NAMALWA (cell line): ENCODE data around the gene GRN.
"Not testable (repeated sequence)": the region's sequence is repeated elsewhere in the genome, so short reads cannot be mapped to it uniquely, and the experiment has no call there.

ENCODE experiments used
- DNase-seq: peaks from one replicate; pipeline ENCODE4 v3.0.0-alpha.2; 2015; ENCODE audit warnings: low spot score

GRN gene

GRCh38 chr17:44361292-44362260 lies 16.5 kb downstream of the GRN start:
- DNase-seq = no peak

- DNase-seq = no peak
These were observed 17.4 kb downstream of the GRN start for GRCh38 chr17:44362459-44362948.

DNA sequence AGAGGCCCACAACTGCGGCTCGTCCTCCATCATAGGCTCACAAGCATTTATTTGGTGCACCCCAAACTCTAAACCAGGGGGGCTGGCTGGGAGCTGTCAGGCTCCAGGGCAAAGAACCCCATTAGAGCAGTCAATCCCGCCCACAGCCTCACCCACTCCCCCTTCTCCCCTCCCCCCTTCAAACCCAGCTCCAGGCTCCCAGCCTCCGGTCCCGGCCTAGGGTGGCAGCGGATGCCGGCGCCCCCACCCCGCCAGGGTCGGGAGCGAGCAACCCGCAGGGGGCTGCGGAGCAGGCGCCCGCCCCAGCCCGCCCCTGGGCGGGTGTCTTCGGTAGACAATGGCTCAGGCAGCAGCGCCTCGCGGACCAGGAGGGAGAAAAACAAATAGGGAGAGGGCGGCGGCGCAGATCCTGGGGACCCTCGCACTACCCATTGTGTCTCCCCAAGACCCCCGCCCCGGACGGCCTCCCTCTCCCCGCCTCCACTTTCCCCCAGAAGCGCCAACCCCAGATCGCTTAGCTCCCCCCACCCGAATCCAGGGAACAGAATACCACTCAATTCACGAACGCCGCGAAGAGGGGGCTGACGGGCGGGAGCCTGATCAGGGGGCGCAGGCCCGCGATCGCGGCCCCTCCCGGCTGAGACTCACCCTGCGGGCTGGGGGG lies 18.0 kb downstream of the GRN start:
- no peak for DNase-seq

- peak; percentile 62 for DNase-seq
These were observed 18.6 kb downstream of the GRN start, which contains the start of gene FAM171A2 for GRCh38 chr17:44363613-44364159. Gene FAM171A2, minus strand, starts transcription at chr17:44363853. Its CDS starts 139 bp downstream, at chr17:44363714.

- not testable (repeated sequence) for DNase-seq
These were observed 19.9 kb downstream of the GRN start for GRCh38 chr17:44365051-44365450.

DNA sequence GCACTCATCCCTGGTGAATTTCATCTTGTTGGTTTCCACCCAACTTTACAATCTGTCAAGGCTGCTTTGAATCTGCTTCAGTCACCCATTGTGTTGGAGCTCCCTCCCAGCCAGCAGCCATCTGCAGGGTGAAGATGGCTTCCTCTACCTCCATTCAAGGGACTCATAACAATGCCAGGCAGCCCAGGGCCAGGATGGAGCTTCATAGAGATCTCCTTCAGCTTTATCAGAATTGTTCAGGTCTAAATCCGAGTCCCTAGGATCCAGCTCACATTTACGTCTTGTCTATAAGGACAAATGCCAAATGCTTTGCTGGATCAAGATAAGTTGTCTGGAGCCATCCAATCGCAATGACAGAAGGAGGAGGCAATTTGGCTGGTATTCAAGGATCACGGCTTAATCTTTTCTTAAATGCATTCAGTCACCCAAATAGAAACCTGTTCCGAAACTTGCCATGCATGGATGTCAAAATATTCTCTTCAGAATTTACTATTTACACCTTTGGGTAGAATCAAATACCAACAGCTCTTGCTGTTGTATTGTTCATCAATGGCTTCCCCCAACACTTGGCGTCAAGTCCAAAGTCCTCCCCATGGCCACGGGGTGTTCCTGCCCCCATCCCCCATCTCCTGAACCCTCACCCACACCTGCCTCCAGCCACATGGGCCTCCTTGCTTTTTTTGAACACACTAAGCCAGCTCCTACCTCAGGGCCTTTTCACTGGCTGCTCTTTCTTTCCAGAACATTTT lies 22.3 kb downstream of the GRN start:
- no peak for DNase-seq

DNA sequence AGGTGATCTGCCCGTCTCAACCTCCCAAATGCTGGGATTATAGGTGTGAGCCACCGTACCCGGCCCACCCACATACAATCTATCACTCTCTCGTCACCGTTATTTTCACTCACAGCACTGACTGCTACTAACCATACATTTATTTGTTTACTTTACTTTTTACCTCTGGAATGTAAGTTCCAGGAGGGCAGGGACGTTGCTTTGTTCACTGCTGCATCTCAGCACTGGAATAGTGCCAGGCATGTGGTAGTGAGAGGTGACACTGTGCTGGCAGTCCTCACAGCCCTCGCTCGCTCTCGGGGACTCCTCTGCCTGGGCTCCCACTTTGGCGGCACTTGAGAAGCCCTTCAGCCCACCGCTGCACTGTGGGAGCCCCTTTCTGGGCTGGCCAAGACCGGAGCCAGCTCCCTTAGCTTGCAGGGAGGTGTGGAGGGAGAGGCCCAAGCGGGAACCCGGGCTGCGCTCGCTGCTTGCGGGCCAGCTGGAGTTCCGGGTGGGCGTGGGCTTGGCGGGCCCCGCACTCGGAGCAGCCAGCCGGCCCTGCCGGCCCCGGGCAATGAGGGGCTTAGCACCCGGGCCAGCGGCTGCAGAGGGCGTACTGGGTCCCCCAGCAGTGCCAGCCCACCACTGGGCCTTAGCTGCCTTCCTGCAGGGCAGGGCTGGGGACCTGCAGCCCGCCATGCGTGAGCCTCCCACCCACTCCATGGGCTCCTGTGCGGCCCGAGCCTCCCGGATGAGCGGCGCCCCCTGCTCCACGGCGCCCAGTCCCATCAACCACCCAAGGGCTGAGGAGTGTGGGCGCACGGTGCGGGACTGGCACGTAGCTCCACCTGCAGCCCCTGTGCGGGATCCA lies 23.5 kb downstream of the GRN start:
- DNase-seq = not testable (repeated sequence)

GRCh38 chr17:44369414-44370023 lies 24.4 kb downstream of the GRN start:
- not testable (repeated sequence) for DNase-seq

- no peak for DNase-seq
These were observed 26.9 kb downstream of the GRN start for GRCh38 chr17:44372036-44372435.

DNA sequence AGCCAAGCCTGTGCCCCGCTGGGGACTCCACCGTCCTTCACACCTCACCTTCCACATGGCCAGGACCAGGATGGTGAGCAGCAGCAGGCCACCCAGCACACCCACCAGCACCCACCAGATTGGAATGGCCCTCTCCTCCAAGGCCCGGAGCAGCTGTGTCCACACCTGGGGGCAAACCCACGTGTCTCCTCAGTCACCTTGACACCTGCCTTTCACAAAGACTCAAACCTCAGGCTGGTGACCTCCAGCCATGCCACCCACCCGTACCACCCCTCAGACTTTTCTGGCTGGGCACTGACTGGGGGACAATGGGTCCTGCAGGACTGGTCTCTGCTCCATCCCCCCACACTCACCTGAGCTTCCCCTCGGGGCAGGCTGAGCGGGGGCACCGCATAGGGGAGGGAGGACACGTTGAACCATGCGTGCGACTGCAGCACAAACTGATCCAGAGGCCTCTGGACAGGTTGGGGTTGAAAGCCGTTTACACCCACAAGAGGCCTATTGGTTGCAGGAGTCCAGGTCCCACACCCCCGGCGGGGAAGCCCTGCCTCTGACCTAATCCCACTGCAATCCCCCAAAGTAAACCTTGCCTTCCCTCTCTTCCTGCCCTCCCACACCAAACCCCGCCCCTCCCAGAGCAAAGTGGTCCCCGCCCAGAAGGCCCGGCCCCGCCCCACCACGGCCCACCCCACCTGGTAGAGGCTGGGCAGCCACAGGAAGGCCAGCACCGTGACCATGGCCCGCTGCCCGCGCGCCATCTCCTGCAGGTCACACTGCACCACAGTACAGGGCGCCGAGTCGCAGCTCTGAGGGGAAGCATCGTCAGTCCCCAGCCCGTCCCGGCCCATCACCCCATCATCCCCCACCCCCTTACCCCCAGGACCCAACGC lies 29.4 kb downstream of the GRN start:
- no peak for DNase-seq

GRCh38 chr17:44375196-44376017 lies 30.3 kb downstream of the GRN start:
- no peak for DNase-seq

GRCh38 chr17:44376124-44376523 lies 31.0 kb downstream of the GRN start:
- DNase-seq = peak; percentile 63

- DNase-seq = no peak
These were observed 31.7 kb downstream of the GRN start for GRCh38 chr17:44376779-44377178.

DNA sequence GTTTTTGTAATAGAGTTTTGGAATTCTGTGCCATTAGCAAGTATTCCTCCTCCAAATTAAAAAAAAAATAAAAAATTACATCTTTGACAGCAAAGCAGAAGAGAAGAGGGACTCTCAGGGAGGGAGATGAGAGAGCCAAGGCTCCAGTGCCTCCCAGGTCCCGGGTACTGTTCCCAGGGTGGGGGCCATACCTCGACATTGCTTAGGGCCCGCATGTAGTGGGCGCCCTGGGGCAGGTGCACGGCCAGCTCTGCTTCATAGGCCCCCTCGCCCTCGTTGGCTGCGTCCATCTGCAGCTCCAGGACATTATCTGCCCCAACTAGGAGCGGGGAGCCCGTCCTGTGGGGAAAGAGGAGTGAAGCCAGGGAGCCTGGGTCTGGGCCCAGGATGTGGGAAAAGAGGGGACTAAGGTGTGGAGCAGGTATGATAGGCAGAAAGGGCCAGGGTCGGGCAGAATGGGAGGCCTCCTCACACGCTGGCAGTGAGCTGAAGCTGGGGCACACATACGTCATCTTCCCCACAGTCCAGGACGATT lies 33.1 kb downstream of the GRN start:
- DNase-seq = no peak

DNA sequence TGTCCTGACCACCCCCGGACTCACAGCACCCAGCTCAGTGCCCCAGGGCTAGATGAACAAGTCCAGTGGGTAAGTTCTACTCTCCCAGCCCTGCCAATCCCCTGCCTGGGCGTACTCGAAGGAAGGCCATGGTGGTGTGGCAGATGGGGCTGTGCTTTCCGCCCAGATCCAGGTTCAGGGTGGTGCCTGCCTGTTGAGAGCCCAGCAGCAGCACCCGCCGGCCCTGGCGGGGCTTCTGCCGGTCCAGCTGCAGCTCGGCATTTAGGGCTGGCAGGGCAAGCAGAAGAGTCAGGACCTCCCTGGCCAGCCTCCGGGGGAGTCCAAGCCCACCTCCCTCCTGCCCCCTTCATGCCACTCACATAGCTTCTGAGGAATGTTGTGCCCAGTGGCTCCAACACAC lies 34.8 kb downstream of the GRN start:
- DNase-seq = no peak

GRCh38 chr17:44380767-44381166 lies 35.7 kb downstream of the GRN start:
- no peak for DNase-seq

GRCh38 chr17:44381810-44382305 lies 36.8 kb downstream of the GRN start:
- no peak for DNase-seq

GRCh38 chr17:44382917-44383316 lies 37.8 kb downstream of the GRN start:
- no peak for DNase-seq
